Spleen (tissue), 11 donors: ENCODE results near the gene STXBP1. TPM values are rescaled to one million over a fixed set of nuclear protein-coding genes. Genes with fewer than 3 reads are reported as not detected.

Experiments used
- DNase-seq: peaks from one replicate; pipeline ENCODE4 v3.0.0-alpha.2; 2020
- H3K27ac ChIP-seq, 8 donors: fragments of 200-600 bp; sonication (generic) in 7 of 8; 1 replicate in 4 of 8; 2 replicates in 4 of 8; pipeline versions ENCODE4 v1.5.0 to v1.8.0; 2016 to 2021; ENCODE audit warnings: inconsistent platforms in 4 of 8, mild to moderate bottlenecking in 4 of 8, moderate library complexity in 1 of 8
- H3K27me3 ChIP-seq, 7 donors: fragments of 200-600 bp; sonication (generic) in 6 of 7; replicated peaks in 1 of 7; 1 replicate in 4 of 7; 2 replicates in 3 of 7; pipeline versions ENCODE4 v1.5.0 to v1.8.0; 2016 to 2021; ENCODE audit warnings: inconsistent platforms in 3 of 7, mild to moderate bottlenecking in 1 of 7
- H3K36me3 ChIP-seq, 6 donors: fragments of 200-600 bp; sonication (generic) in 5 of 6; 1 replicate in 4 of 6; 2 replicates in 2 of 6; pipeline versions ENCODE4 v1.5.0 to v1.8.0; 2016 to 2021; ENCODE audit warnings: inconsistent platforms in 2 of 6
- H3K4me1 ChIP-seq, 6 donors: fragments of 200-600 bp; sonication (generic) in 5 of 6; 1 replicate in 3 of 6; 2 replicates in 3 of 6; pipeline versions ENCODE4 v1.5.0 to v1.8.0; 2016 to 2021; ENCODE audit warnings: inconsistent platforms in 3 of 6
- H3K4me3 ChIP-seq, 8 donors: fragments of 200-600 bp; sonication (generic) in 7 of 8; 1 replicate in 4 of 8; 2 replicates in 4 of 8; pipeline versions ENCODE4 v1.5.0 to v1.8.0; 2016 to 2021; ENCODE audit warnings: inconsistent platforms in 4 of 8, mild to moderate bottlenecking in 4 of 8, moderate library complexity in 2 of 8
- H3K9me3 ChIP-seq, 8 donors: fragments of 200-600 bp; sonication (generic) in 7 of 8; 1 replicate in 4 of 8; 2 replicates in 4 of 8; pipeline versions ENCODE4 v1.5.0 to v1.8.0; 2016 to 2021; ENCODE audit warnings: inconsistent platforms in 4 of 8
- POLR2A ChIP-seq, 3 donors: fragments of 450-650 bp; IDR thresholded peaks; one replicate each; pipeline ENCODE4 v1.5.1; 2017; ENCODE audit warnings: antibody characterized with exemption in 3 of 3, mild to moderate bottlenecking in 1 of 3
- POLR2AphosphoS5 ChIP-seq, 3 donors: sonication (generic); formaldehyde crosslinking; IDR thresholded peaks; one replicate each; pipeline ENCODE4 v1.5.1; 2017; ENCODE audit warnings: antibody characterized with exemption in 3 of 3
- WGBS, 5 donors: extraction: QIAGEN DNeasy Blood & Tissue Kit in 3 of 5; methylation state at CpG; one replicate each; pipeline versions ENCODE4 v1.1.5 to v1.1.7; 2013 to 2018; 5-methylcytosine and 5-hydroxymethylcytosine counted together
- intact Hi-C: fragments of 100-400 bp; cut with DNase I; formaldehyde crosslinking; loops from one replicate; pipeline ENCODE4 v1.15.0; 2023; ENCODE audit warnings: low total_unique reads
- polyA plus RNA-seq, 3 donors: library from polyadenylated mRNA; stranded (reverse); fragments of 200-250 nt; gene quantifications; one replicate each; pipeline ENCODE4 v1.2.1, GENCODE V29; 2013
- total RNA-seq, 7 donors: library from RNA; depleted of rRNA in 3 of 7; stranded (reverse); fragments of >200 nt in 3 of 7; fragmentation: NEBNext Ultra II Directional in 4 of 7; extraction: Animal tissue kit (Norgen Biotek cat#: 25700) in 4 of 7; gene quantifications; one replicate each; pipeline versions ENCODE4 v1.1.0 to v1.2.1, GENCODE V29; 2016 to 2021
- TF ChIP-seq, protein P1 (sequence below), 11 experiments: fragments of 200-600 bp in 7 of 11; fragments of 450-650 bp in 4 of 11; sonication (generic) in 4 of 11; IDR thresholded peaks in 8 of 11; conservative IDR thresholded peaks in 3 of 11; 1 replicate in 7 of 11; 2 replicates in 4 of 11; pipeline versions ENCODE4 v1.4.0 to v1.8.0; 2016 to 2021; ENCODE audit warnings: antibody characterized with exemption in 11 of 11, inconsistent platforms in 4 of 11, mild to moderate bottlenecking in 1 of 11
- donor health status: healthy with polysubstance abuse.
- donor health status: DM: no; HTN: no; CAD: no; lungs with moderate emphysema.
- donor health status: DM: no; HTN: no; CAD: no.
- donor health status: Bipolar disorder and iron deficiency.
- donor health status: healthy.
- donor health status: DM: no; HTN: no; CAD: no.
- donor health status: DM: yes; HTN: yes; CAD: no.

Gene STXBP1
- total and polyA plus RNA-seq, 10 donors: 4.3 to 75.7 (median 31.6) TPM

DNA sequence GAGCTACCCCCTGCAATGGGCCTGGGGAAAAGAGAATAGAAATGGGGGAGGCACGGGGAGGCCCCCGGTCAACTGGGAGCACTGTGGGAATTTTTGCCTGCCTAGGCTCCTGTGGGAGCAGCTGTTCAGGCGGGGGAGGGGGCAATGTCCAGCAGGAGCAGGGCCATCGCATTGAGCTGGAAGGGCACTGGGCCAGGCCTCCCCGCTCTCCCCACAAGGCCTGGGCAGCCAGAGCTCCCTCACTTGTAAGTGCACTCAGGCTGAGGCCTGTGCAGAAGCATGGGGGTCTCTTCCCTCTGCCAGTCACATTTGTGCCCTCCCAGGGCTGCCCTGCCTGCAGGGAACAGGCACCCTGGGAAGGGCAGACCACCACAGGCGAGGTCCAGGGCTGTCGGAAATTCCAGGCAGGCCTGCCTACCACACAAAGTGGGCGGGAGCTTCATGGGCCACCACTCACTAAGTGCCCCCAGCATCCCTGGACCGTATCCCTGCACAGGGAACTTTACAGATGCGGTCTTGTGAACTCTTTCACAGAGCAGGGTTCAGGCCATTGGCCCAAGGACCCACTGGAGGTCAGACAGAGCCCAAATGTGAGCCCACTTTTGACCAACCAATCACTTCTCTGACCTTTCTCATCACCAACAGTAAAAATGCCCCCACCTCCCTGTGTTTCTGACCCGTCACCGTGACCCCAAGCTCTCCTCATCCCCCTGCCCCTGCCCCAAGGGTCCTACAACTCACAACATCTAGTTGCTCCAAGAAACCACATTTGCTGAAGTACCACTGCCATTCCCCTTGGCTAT, 93.7 kb downstream of the STXBP1 start:
- H3K4me3 ChIP-seq: no peak overlapping the region
- no peaks in the 10 kb centered on the region for H3K27me3 ChIP-seq
- 82 to 98% (median 88%) methylated on average over 10 to 12 of the region's 12 CpGs for whole genome bisulfite sequencing, 5 donors
- no peak overlapping the region for H3K27ac ChIP-seq
- TF ChIP-seq, protein P1, sequence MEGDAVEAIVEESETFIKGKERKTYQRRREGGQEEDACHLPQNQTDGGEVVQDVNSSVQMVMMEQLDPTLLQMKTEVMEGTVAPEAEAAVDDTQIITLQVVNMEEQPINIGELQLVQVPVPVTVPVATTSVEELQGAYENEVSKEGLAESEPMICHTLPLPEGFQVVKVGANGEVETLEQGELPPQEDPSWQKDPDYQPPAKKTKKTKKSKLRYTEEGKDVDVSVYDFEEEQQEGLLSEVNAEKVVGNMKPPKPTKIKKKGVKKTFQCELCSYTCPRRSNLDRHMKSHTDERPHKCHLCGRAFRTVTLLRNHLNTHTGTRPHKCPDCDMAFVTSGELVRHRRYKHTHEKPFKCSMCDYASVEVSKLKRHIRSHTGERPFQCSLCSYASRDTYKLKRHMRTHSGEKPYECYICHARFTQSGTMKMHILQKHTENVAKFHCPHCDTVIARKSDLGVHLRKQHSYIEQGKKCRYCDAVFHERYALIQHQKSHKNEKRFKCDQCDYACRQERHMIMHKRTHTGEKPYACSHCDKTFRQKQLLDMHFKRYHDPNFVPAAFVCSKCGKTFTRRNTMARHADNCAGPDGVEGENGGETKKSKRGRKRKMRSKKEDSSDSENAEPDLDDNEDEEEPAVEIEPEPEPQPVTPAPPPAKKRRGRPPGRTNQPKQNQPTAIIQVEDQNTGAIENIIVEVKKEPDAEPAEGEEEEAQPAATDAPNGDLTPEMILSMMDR (IDR thresholded peaks at IDR 0.05 in 8 of 11, conservative IDR thresholded peaks at IDR 0.05 in 3 of 11): no peak
- TF ChIP-seq POLR2A (IDR thresholded peaks at IDR 0.05): no peak
- no peak for TF ChIP-seq POLR2AphosphoS5 (IDR thresholded peaks at IDR 0.05)
- DNase-seq: no peak
- H3K36me3 ChIP-seq: no peaks in the 10 kb centered on the region
- H3K9me3 ChIP-seq: no peaks in the 10 kb centered on the region
- H3K4me1 ChIP-seq: peaks cover 0 to 14% (median 8%) of the 10 kb centered on the region in 6 donors
- intact Hi-C loops: no loop called here

DNA sequence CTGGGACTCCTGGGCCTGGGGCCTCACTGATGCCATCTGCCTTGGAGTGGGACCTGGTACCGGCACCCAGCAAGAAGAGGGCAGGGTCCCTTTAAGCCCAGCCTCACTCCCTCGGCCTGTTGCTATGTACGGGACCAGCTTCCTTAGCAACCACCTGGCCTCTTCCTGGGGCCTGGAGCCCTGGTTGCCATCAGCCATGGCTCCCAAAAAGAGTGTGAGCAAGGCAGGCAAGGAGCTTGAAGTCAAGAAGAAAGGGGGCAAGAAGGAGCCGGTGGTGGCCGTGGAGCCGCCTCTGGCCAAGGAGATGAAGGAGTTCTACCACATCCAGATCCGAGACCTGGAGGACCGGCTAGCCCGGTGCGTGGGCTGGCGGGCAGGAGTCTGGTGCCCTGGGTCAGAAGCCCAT, 94.8 kb downstream of the STXBP1 start, which contains the start of gene CFAP157:
CFAP157 (plus strand) TSS at position 153 of the 406 bp plus-strand sequence; CDS start at position 197, 44 bp downstream.
- intact Hi-C loops: no loop called here
- DNase-seq: no peak
- TF ChIP-seq, protein P1 (IDR thresholded peaks at IDR 0.05 in 8 of 11, conservative IDR thresholded peaks at IDR 0.05 in 3 of 11): no peak
- TF ChIP-seq POLR2A (IDR thresholded peaks at IDR 0.05): no peak
- peak in 1 of 3 donors; percentile 5 for TF ChIP-seq POLR2AphosphoS5 (IDR thresholded peaks at IDR 0.05)
- H3K4me1 ChIP-seq: peaks cover 0 to 23% (median 16%) of the 10 kb centered on the region in 6 donors
- no peak within 1 kb of the TSS for H3K27ac ChIP-seq
- 55 to 78% (median 73%) methylated on average over 11 of the region's 11 CpGs for WGBS, 5 donors
- H3K9me3 ChIP-seq: no peaks in the 10 kb centered on the region
- no peak within 1 kb of the TSS for H3K4me3 ChIP-seq
- no peaks in the 10 kb centered on the region for H3K27me3 ChIP-seq
- peaks cover 0 to 2% (median 0%) of the 10 kb centered on the region in 6 donors for H3K36me3 ChIP-seq

DNA sequence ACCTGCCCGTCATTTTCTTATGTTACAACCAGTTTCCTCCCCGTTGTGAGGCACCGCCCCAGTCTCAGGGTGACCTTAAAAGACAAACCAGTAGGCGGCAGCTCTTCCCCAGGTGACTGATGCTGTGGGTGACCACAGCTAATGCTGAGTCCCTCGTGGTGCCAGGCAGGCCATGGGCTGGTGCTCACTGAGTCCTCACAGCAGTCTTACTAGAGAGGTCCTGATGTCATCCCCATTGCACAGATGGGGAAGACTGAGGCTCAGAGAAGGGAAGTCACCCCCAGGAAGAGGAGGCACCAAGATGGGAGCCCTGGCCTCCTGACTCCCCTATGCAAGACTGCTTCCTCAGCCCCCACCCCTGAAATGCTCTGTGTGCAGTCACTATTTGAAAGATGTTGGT, 95.7 kb downstream of the STXBP1 start:
- 43 to 67% (median 48%) methylated on average over 5 of the region's 5 CpGs for WGBS, 5 donors
- Histone ChIP-seq H3K27ac (no peak overlapping the region), H3K4me1 (peaks cover 0 to 29% (median 16%) of the 10 kb centered on the region in 6 donors), H3K36me3 (peaks cover 0 to 12% (median 0%) of the 10 kb centered on the region in 6 donors), H3K9me3 (no peaks in the 10 kb centered on the region), H3K27me3 (no peaks in the 10 kb centered on the region), H3K4me3 (no peak overlapping the region)
- no peak for DNase-seq
- intact Hi-C loops: no loop called here
- TF ChIP-seq POLR2AphosphoS5 (IDR thresholded peaks at IDR 0.05) (no peak), POLR2A (IDR thresholded peaks at IDR 0.05) (no peak)
- TF ChIP-seq, protein P1 (IDR thresholded peaks at IDR 0.05 in 8 of 11, conservative IDR thresholded peaks at IDR 0.05 in 3 of 11): peak in 4 of 11 experiments; percentile 8 to 24 (median 16)

GRCh38 chr9:127708952-127709587, 97.0 kb downstream of the STXBP1 start:
- Histone ChIP-seq H3K9me3 (no peaks in the 10 kb centered on the region), H3K27ac (no peak overlapping the region), H3K36me3 (peaks cover 0 to 12% (median 0%) of the 10 kb centered on the region in 6 donors), H3K27me3 (no peaks in the 10 kb centered on the region), H3K4me1 (peaks cover under 1 to 34% (median 20%) of the 10 kb centered on the region in 6 donors), H3K4me3 (no peak overlapping the region)
- 90 to 99% (median 95%) methylated on average over 8 of the region's 8 CpGs for WGBS, 5 donors
- intact Hi-C loops: no loop called here
- TF ChIP-seq POLR2A (IDR thresholded peaks at IDR 0.05) (no peak), POLR2AphosphoS5 (IDR thresholded peaks at IDR 0.05) (no peak)
- TF ChIP-seq, protein P1 (IDR thresholded peaks at IDR 0.05 in 8 of 11, conservative IDR thresholded peaks at IDR 0.05 in 3 of 11): no peak
- DNase-seq: no peak
